HG03354 (cell line): Measurements from ENCODE around the gene CHTF18.

Source experiments
- ATAC-seq: cut with Tn5 transposase; IDR thresholded peaks from one replicate; pipeline ENCODE4 v1.9.1; 2021; ENCODE audit warnings: mild to moderate bottlenecking; ENCODE audit not compliant: unreplicated experiment, poor library complexity, severe bottlenecking

Gene CHTF18

DNA sequence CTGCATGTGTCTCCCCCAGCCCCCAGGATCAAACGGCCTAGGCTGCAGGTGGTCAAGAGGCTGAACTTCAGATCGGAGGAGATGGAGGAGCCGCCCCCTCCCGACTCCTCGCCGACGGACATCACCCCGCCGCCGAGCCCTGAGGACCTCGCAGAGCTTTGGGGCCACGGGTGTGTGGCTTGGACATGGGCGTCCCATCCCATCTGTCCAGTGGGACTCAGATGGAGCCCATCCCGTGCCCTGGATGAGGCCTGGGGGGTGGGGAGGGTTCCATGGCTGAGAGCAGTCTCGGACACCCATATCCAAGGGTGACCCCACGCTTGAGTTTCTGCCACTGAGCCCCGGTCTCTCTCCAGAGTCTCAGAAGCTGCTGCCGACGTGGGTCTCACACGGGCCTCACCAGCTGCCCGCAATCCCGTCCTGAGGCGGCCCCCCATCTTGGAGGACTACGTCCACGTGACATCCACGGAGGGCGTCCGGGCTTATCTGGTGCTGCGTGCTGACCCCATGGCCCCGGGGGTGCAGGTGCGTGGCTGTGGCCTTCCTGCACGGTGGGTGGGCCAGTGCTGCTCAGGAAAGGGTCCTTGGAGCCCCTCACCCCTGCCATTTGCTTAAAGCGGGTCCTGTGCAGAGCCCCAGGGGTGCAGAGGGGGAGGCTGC is 901 bp downstream of the CHTF18 start:
- no peak for ATAC-seq

DNA sequence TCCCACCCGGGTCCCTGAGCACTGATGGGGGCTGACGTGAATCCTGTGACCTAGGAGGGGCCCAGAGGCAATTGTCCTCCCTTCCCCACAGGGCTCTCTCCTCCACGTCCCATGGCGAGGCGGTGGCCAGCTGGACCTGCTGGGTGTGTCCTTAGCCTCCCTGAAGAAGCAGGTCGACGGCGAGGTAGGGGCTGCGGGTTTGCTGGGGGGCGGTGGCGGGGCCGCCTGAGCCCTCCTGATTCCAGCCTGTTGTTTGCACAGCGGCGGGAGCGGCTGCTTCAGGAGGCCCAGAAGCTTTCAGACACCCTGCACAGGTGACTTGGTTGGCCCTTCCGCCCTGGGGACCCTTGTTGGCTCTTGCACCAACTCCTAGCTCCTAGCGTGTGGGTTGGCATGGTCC is 1.7 kb downstream of the CHTF18 start:
- no peak for ATAC-seq

DNA sequence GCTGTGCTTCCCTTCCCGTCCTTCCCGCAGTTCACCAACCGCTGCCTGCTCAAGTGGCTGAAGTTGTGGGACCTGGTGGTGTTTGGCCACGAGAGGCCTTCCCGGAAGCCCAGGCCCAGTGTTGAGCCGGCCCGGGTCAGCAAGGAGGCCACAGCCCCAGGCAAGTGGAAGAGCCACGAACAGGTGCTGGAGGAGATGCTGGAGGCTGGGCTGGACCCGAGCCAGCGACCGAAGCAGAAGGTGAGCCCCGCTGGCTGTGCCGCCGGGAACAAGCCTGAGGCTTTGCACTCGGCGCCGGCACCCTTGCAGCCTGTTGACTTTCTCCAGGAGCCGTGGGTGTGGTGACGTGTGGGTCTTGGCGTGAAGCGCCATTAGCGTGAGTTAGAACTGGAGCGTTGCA is 2.7 kb downstream of the CHTF18 start:
- ATAC-seq = no peak

- no peak for ATAC-seq
Observed at GRCh38 chr16:792221-792995, 4.0 kb downstream of the CHTF18 start.

- ATAC-seq = no peak
Observed at GRCh38 chr16:793414-793813, 5.0 kb downstream of the CHTF18 start.

GRCh38 chr16:794091-794822 is 5.8 kb downstream of the CHTF18 start:
- ATAC-seq = no peak

DNA sequence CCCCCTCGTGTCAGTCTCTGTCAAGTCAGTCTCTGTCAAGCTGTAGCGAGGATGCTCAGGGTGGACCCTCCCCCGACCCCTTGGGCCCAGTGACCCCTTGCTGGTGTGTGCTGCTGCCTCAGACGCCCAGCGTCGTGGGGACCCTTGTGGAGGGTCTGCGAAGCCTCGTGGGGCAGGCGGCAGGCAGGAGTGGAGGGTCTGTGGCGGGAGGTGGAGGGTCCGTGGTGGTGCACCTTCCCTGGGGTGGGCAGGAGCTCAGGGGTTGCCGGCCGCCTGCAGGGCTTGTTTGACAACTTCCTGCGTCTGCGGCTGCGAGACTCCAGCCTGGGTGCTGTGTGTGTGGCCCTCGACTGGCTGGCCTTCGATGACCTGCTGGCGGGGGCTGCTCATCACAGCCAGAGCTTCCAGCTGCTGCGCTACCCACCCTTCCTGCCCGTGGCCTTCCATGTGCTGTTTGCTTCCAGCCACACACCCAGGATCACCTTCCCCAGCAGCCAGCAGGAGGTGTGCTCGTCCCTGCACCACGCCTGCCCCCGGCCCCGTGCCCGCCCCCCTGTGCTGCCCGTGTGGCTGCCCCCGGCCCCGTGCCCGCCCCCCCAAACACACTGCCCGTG is 6.5 kb downstream of the CHTF18 start:
- no peak for ATAC-seq

DNA sequence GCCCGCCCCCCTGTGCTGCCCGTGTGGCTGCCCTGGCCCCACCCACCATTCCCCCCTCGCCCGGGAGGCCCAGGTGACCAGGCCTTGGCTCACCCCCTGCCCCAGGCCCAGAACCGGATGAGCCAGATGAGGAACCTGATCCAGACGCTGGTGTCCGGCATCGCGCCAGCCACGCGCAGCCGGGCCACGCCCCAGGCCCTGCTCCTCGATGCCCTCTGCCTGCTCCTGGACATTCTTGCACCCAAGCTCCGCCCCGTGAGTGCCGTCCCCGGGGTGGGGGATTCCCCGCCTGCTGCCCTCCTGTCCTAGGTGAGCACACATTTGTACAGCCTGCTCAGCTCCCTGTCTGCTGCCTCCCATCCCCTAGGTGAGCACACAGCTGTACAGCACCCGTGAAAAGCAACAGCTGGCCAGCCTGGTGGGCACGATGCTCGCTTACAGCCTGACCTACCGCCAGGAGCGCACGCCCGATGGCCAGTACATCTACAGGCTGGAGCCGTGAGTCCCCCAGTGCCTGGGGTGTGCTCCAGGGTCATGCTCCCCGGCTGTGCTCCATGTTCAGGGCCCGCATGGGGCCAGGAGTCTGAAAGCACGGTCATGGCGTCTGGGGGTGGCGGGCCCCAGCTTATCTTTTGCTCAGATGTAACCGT is 7.3 kb downstream of the CHTF18 start:
- ATAC-seq = no peak

GRCh38 chr16:796296-797119 is 8.1 kb downstream of the CHTF18 start:
- ATAC-seq = no peak

- ATAC-seq = no peak
Observed at GRCh38 chr16:797120-797420, 8.7 kb downstream of the CHTF18 start.

DNA sequence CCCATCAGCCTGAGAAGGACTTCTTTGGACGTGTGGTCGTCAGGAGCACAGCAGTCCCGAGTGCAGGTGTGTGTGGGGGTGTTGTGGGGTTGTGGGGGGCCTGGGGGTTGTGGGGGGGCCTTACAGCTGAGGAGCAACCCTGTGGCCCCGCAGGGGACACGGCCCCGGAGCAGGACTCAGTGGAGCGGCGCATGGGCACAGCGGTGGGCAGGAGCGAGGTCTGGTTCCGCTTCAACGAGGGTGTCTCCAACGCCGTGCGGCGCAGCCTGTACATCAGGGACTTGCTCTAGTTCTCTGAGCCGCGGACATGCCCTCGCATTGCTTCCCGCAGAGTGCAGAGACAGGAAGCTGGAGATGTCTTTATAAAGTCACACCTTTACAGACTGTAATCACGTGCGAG is 9.3 kb downstream of the CHTF18 start:
- ATAC-seq = no peak

GRCh38 chr16:798666-799065 is 10.2 kb downstream of the CHTF18 start:
- ATAC-seq = no peak

DNA sequence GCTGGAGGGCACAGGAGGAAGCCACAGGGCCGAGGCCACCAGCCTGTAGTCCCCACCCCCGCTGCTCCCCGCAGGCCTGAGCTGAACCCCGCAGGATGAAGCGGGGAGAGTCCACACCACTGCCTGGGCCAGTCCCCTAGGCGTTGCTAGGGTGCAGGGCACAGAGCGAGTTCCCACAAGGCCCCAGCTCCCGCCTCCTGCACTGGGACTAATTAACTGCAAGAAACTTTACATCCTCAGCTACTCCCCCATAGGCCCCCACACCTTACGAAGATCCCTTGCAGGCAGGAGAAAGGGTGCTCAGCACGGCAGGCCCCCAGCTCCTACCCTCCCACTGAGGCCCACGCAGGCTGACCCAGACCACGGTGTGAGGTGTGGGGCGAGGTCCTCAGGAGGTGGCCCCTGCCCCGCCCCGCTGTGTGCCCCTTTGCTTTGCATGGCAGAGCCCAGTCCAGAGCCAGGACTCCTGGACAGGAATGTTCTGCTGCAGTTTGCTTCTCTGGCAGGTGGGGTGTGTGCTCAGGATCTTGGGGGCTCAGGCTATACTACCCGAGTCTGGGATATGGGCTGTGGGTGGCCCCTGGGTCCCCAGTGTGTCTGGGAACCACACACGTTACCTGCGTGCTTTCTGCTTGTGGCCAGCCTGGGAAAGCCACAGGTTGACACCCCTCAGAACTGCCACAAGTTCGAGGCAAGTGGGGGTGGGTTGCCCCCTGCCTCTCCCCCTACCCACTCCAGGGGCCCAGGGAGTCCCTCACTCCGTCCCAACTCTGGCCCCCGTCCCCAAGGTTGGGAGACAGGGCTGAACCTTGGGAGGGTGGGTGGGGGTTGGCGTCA is 10.9 kb downstream of the CHTF18 start:
- ATAC-seq = no peak

GRCh38 chr16:799948-800833 is 11.8 kb downstream of the CHTF18 start, which contains the start of gene GNG13:
Gene GNG13, minus strand, starts transcription at chr16:800734. Its CDS starts 1,657 bp downstream, at chr16:799077.
- no peak for ATAC-seq

- no peak for ATAC-seq
Observed at GRCh38 chr16:800834-801511, 12.6 kb downstream of the CHTF18 start.

DNA sequence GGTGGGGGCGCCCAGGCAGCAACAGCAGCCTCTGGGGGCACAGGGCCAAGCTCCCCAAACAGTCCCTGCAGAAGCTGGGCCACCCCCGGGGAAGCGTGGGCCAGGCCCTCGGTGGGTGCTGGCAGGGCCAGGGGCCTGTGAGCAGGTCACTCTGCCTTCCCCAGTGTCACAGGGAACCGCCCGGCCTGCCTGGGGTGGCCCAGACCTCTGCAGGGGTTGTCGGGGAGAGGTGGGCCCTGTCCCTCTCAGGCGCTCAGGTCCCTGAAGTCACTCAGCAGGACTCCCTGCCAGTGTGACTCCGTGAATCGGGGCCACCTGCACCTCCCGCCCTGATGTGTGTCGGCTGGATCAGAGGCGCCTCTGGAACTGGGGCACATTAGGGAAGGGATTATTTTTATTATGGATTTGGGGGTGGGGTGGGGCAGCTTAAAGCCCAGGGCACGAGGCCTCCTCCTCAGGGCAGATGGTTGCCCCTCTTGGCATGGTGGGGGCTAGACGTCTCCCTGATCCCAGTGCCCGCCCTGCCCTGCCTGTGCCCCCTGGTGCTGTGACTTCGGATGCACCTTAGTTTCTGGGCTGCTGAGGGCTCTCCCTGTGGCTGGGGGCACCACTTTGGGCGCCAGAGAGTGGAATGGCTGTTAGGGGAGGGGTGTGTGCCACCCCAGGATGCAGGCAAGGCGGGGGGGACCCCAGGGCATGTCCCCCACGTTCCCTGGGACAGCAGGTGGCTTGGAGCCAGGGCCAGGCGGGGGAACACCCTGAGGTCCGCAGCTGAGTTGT is 13.4 kb downstream of the CHTF18 start:
- ATAC-seq = no peak
